ENCODE measurements around the gene PTPRE.

The PTPRE gene

DNA sequence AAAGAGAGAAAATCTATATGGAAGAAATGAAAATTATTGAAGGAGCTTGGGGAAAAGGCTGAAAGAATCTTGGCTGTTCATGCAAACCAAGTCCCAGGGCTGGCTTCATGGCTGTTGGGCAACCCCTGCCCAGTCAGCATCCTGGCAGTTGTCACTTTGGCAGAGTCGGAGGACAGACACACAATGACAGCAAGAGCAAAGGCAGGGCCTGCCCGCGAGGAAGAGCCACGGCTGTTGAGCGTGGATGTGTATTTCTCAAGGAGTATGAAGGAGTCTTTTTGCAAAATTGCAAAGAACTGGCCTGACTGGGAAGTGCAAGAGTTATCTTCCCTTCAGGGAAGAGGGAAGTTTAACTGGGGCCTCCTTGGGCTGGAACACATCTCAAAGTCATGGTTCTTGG is 11.7 kb downstream of the PTPRE start:
- POLR2A ChIA-PET: no interaction called here
- TF ChIP-seq ZNF211 (tag by site-specific recombination; IDR thresholded peaks at IDR 0.05; ENCODE audit: low read depth) (no peak), ZNF433 (tag by site-specific recombination; IDR thresholded peaks at IDR 0.05; ENCODE audit: low read depth) (no peak), KLF8 (tag by site-specific recombination; IDR thresholded peaks at IDR 0.05) (no peak), ZNF112 (tag by site-specific recombination; IDR thresholded peaks at IDR 0.05) (no peak), ZNF366 (tag by site-specific recombination; conservative IDR thresholded peaks at IDR 0.05) (no peak)
- TF ChIP-seq, protein P1, sequence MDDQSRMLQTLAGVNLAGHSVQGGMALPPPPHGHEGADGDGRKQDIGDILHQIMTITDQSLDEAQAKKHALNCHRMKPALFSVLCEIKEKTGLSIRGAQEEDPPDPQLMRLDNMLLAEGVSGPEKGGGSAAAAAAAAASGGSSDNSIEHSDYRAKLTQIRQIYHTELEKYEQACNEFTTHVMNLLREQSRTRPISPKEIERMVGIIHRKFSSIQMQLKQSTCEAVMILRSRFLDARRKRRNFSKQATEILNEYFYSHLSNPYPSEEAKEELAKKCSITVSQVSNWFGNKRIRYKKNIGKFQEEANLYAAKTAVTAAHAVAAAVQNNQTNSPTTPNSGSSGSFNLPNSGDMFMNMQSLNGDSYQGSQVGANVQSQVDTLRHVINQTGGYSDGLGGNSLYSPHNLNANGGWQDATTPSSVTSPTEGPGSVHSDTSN (CRISPR knock-in tag; IDR thresholded peaks at IDR 0.05): no peak
- TF ChIP-seq, protein P2, sequence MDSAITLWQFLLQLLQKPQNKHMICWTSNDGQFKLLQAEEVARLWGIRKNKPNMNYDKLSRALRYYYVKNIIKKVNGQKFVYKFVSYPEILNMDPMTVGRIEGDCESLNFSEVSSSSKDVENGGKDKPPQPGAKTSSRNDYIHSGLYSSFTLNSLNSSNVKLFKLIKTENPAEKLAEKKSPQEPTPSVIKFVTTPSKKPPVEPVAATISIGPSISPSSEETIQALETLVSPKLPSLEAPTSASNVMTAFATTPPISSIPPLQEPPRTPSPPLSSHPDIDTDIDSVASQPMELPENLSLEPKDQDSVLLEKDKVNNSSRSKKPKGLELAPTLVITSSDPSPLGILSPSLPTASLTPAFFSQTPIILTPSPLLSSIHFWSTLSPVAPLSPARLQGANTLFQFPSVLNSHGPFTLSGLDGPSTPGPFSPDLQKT (IDR thresholded peaks at IDR 0.05; ENCODE audit: borderline replicate concordance, low read depth, low read length): no peak
- TF ChIP-seq, protein P3, sequence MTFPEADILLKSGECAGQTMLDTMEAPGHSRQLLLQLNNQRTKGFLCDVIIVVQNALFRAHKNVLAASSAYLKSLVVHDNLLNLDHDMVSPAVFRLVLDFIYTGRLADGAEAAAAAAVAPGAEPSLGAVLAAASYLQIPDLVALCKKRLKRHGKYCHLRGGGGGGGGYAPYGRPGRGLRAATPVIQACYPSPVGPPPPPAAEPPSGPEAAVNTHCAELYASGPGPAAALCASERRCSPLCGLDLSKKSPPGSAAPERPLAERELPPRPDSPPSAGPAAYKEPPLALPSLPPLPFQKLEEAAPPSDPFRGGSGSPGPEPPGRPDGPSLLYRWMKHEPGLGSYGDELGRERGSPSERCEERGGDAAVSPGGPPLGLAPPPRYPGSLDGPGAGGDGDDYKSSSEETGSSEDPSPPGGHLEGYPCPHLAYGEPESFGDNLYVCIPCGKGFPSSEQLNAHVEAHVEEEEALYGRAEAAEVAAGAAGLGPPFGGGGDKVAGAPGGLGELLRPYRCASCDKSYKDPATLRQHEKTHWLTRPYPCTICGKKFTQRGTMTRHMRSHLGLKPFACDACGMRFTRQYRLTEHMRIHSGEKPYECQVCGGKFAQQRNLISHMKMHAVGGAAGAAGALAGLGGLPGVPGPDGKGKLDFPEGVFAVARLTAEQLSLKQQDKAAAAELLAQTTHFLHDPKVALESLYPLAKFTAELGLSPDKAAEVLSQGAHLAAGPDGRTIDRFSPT (tag by site-specific recombination; IDR thresholded peaks at IDR 0.05): no peak
- Histone ChIP-seq H3K36me3 (ENCODE audit: control insufficient read depth in 2 of 2, insufficient read depth in 1 of 2, low read length in 2 of 2) (no peaks in the 10 kb centered on the region), H3K27ac (ENCODE audit: extremely low read depth, low read depth, low read length) (no peak overlapping the region), H3K9me3 (ENCODE audit: control insufficient read depth, insufficient read depth, low read depth, low read length) (no peaks in the 10 kb centered on the region), H3K4me3 (ENCODE audit: low read depth, low read length) (no peak overlapping the region), H3K4me1 (ENCODE audit: control insufficient read depth, insufficient read depth, low read length) (no peaks in the 10 kb centered on the region)
- CTCF ChIA-PET: interaction anchor here (0.6 to 0.7 kb wide), 3 partner anchors 49 to 157 kb away, joined by 3 read pairs; no protein-coding TSS in a partner anchor

GRCh38 chr10:127919418-127920271 is 12.7 kb downstream of the PTPRE start:
- CTCF ChIA-PET: interaction anchor here (0.6 to 1.5 kb wide), 7 partner anchors 9 to 585 kb away, joined by 3 to 5 read pairs (median 3); partner anchors contain the start of gene PTPRE
- no peak overlapping the region for H3K4me3 ChIP-seq (ENCODE audit: low read depth, low read length)
- no peaks in the 10 kb centered on the region for H3K9me3 ChIP-seq (ENCODE audit: control insufficient read depth, insufficient read depth, low read depth, low read length)
- H3K4me1 ChIP-seq (ENCODE audit: control insufficient read depth, insufficient read depth, low read length): no peaks in the 10 kb centered on the region
- TF ChIP-seq OVOL3 (tag by site-specific recombination; IDR thresholded peaks at IDR 0.05): no peak
- TF ChIP-seq, protein P4, sequence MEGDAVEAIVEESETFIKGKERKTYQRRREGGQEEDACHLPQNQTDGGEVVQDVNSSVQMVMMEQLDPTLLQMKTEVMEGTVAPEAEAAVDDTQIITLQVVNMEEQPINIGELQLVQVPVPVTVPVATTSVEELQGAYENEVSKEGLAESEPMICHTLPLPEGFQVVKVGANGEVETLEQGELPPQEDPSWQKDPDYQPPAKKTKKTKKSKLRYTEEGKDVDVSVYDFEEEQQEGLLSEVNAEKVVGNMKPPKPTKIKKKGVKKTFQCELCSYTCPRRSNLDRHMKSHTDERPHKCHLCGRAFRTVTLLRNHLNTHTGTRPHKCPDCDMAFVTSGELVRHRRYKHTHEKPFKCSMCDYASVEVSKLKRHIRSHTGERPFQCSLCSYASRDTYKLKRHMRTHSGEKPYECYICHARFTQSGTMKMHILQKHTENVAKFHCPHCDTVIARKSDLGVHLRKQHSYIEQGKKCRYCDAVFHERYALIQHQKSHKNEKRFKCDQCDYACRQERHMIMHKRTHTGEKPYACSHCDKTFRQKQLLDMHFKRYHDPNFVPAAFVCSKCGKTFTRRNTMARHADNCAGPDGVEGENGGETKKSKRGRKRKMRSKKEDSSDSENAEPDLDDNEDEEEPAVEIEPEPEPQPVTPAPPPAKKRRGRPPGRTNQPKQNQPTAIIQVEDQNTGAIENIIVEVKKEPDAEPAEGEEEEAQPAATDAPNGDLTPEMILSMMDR (tag by site-specific recombination; IDR thresholded peaks at IDR 0.05): 0 out of 2 replicates have a peak, but pooled peaks have one; percentile 9
- no peak overlapping the region for H3K27ac ChIP-seq (ENCODE audit: extremely low read depth, low read depth, low read length)
- POLR2A ChIA-PET: no interaction called here
- H3K36me3 ChIP-seq (ENCODE audit: control insufficient read depth in 2 of 2, insufficient read depth in 1 of 2, low read length in 2 of 2): no peaks in the 10 kb centered on the region

DNA sequence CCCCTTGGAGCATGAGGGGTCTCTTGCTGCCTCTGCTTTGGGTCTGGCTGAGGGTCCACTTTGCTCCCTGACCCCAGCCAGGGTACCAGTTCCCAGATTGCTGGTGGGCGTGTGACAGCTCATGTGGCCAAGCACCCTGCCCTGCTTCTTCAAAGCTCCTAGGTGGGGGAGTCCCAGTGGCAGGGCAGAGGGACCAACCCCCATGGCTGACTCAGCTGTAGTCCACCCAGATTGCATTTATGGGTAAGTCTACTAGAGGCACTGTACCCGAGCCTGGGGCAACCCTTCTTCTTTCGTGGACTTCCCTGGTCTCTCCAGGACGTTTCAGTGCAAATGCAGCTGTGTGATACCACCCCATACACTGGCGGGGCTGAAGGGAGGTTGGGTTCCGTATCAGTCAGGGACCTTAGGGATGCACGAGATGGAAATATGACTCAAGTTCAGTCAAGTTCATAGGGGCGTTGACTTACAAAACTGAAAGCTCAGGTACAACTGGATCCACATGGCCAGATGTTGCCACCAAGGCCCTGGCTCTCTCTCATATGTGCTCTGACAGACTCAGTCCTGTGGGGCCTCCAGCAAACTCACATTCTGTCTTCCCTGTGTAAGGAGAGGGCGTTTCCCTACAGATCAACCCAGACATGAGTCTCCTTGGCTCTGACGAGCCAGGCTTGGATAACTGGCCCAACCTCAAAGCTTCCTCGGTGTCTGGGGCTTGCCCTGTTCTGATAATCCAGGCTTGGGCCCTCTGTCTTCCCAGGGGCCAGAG is 13.6 kb downstream of the PTPRE start:
- CTCF ChIA-PET: interaction anchor here (0.5 to 1.5 kb wide), 4 partner anchors 12 to 224 kb away, joined by 3 to 5 read pairs (median 4); partner anchors contain the start of gene PTPRE
- H3K27ac ChIP-seq (ENCODE audit: extremely low read depth, low read depth, low read length): no peak overlapping the region
- no peak overlapping the region for H3K4me3 ChIP-seq (ENCODE audit: low read depth, low read length)
- H3K4me1 ChIP-seq (ENCODE audit: control insufficient read depth, insufficient read depth, low read length): no peaks in the 10 kb centered on the region
- H3K36me3 ChIP-seq (ENCODE audit: control insufficient read depth in 2 of 2, insufficient read depth in 1 of 2, low read length in 2 of 2): no peaks in the 10 kb centered on the region
- no peaks in the 10 kb centered on the region for H3K9me3 ChIP-seq (ENCODE audit: control insufficient read depth, insufficient read depth, low read depth, low read length)
- POLR2A ChIA-PET: no interaction called here
- TF ChIP-seq, protein P5, sequence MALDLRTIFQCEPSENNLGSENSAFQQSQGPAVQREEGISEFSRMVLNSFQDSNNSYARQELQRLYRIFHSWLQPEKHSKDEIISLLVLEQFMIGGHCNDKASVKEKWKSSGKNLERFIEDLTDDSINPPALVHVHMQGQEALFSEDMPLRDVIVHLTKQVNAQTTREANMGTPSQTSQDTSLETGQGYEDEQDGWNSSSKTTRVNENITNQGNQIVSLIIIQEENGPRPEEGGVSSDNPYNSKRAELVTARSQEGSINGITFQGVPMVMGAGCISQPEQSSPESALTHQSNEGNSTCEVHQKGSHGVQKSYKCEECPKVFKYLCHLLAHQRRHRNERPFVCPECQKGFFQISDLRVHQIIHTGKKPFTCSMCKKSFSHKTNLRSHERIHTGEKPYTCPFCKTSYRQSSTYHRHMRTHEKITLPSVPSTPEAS (tag by site-specific recombination; IDR thresholded peaks at IDR 0.05): no peak
- TF ChIP-seq ZNF677 (tag by site-specific recombination; IDR thresholded peaks at IDR 0.05) (no peak), ZNF416 (tag by site-specific recombination; IDR thresholded peaks at IDR 0.05) (no peak), ZNF571 (tag by site-specific recombination; IDR thresholded peaks at IDR 0.05) (no peak), ZNF585B (tag by site-specific recombination; IDR thresholded peaks at IDR 0.05) (no peak), ZNF530 (tag by site-specific recombination; IDR thresholded peaks at IDR 0.05; ENCODE audit: low read depth) (no peak), SALL2 (tag by site-specific recombination; IDR thresholded peaks at IDR 0.05; ENCODE audit: borderline replicate concordance) (no peak), ZNF561 (tag by site-specific recombination; IDR thresholded peaks at IDR 0.05; ENCODE audit: borderline replicate concordance) (no peak), ZNF18 (tag by site-specific recombination; IDR thresholded peaks at IDR 0.05) (no peak)
